Mesenchymal stem cell (in vitro differentiated cells and primary cell): ENCODE results near the gene MRPL34.

Experiments used
- DNase-seq: peaks from one replicate; pipeline ENCODE4 v3.0.0-alpha.2; 2013
- H2AFZ ChIP-seq: one replicate; pipeline ENCODE4 v1.6.1; 2013; ENCODE audit warnings: low read depth, mild to moderate bottlenecking, control low read depth, inconsistent platforms, low read length, moderate library complexity
- H2AK5ac ChIP-seq: 2 replicates; pipeline ENCODE4 v1.6.1; 2013; ENCODE audit warnings: low read length, moderate library complexity, mild to moderate bottlenecking, inconsistent platforms; ENCODE audit not compliant: severe bottlenecking
- H2BK120ac ChIP-seq: one replicate; pipeline ENCODE4 v1.6.1; 2013; ENCODE audit warnings: low read depth, mild to moderate bottlenecking, inconsistent platforms, low read length, moderate library complexity
- H2BK12ac ChIP-seq, 2 experiments: one replicate each; pipeline ENCODE4 v1.6.1; 2013; ENCODE audit warnings: inconsistent platforms in 2 of 2, low read length in 2 of 2, mild to moderate bottlenecking in 2 of 2, moderate library complexity in 2 of 2, control low read depth in 1 of 2
- H2BK15ac ChIP-seq: one replicate; pipeline ENCODE4 v1.6.1; 2013; ENCODE audit warnings: mild to moderate bottlenecking, low read depth, inconsistent platforms; ENCODE audit not compliant: poor library complexity, severe bottlenecking
- H2BK5ac ChIP-seq: 2 replicates; pipeline ENCODE4 v1.6.1; 2013; ENCODE audit warnings: low read depth, mild to moderate bottlenecking, low read length, control low read depth, inconsistent platforms; ENCODE audit not compliant: poor library complexity, severe bottlenecking
- H3K14ac ChIP-seq, 2 experiments: one replicate each; pipeline ENCODE4 v1.6.1; 2013; ENCODE audit warnings: inconsistent platforms in 2 of 2, low read length in 2 of 2, control low read depth in 1 of 2, mild to moderate bottlenecking in 1 of 2, moderate library complexity in 1 of 2
- H3K18ac ChIP-seq, 2 experiments: one replicate each; pipeline ENCODE4 v1.6.1; 2013; ENCODE audit warnings: inconsistent platforms in 2 of 2, low read length in 2 of 2, control low read depth in 1 of 2, low read depth in 1 of 2, mild to moderate bottlenecking in 1 of 2
- H3K23ac ChIP-seq, 2 experiments: one replicate each; pipeline ENCODE4 v1.6.1; 2013; ENCODE audit warnings: inconsistent platforms in 2 of 2, low read length in 2 of 2, mild to moderate bottlenecking in 2 of 2, moderate library complexity in 2 of 2, control low read depth in 1 of 2
- H3K27ac ChIP-seq: 2 replicates; pipeline ENCODE4 v1.5.1; 2013; ENCODE audit warnings: mild to moderate bottlenecking, moderate library complexity, low read length, control low read depth, inconsistent platforms; ENCODE audit not compliant: poor library complexity, severe bottlenecking
- H3K27me3 ChIP-seq, 2 experiments: 2 replicates each; pipeline versions ENCODE4 v1.6.1 to v1.7.0; 2013; ENCODE audit warnings: low read length in 2 of 2, mild to moderate bottlenecking in 2 of 2, moderate library complexity in 2 of 2, control low read depth in 1 of 2, inconsistent platforms in 1 of 2; ENCODE audit not compliant: control insufficient read depth in 1 of 2, insufficient read depth in 1 of 2
- H3K36me3 ChIP-seq, 2 experiments: 2 replicates each; pipeline versions ENCODE4 v1.6.1 to v1.7.0; 2013; ENCODE audit warnings: low read length in 2 of 2, control low read depth in 1 of 2, inconsistent platforms in 1 of 2, low read depth in 1 of 2, mild to moderate bottlenecking in 1 of 2; ENCODE audit not compliant: insufficient read depth in 2 of 2, control insufficient read depth in 1 of 2
- H3K4ac ChIP-seq, 2 experiments: one replicate each; pipeline ENCODE4 v1.6.1; 2013; ENCODE audit warnings: inconsistent platforms in 2 of 2, low read length in 2 of 2, mild to moderate bottlenecking in 2 of 2, moderate library complexity in 2 of 2, control low read depth in 1 of 2, low read depth in 1 of 2
- H3K4me1 ChIP-seq: 2 replicates; pipeline ENCODE4 v1.6.1; 2013; ENCODE audit warnings: low read depth, low read length, control low read depth; ENCODE audit not compliant: control insufficient read depth, insufficient read depth
- H3K4me2 ChIP-seq: 2 replicates; pipeline ENCODE4 v1.6.1; 2013; ENCODE audit warnings: low read length, mild to moderate bottlenecking, inconsistent platforms; ENCODE audit not compliant: poor library complexity, severe bottlenecking
- H3K4me3 ChIP-seq, 2 experiments: 2 replicates each; pipeline versions ENCODE4 v1.5.1 to v1.7.0; 2013; ENCODE audit warnings: low read length in 2 of 2, mild to moderate bottlenecking in 2 of 2, control low read depth in 1 of 2, low read depth in 1 of 2; ENCODE audit not compliant: insufficient read depth in 1 of 2
- H3K79me1 ChIP-seq: replicated peaks from 2 replicates; pipeline ENCODE4 v1.6.1; 2013; ENCODE audit warnings: mild to moderate bottlenecking, control low read depth, low read length, inconsistent platforms; ENCODE audit not compliant: poor library complexity, severe bottlenecking
- H3K9ac ChIP-seq: 2 replicates; pipeline ENCODE4 v1.7.0; 2013; ENCODE audit warnings: mild to moderate bottlenecking, low read length, moderate library complexity
- H3K9me3 ChIP-seq: 2 replicates; pipeline ENCODE4 v1.7.0; 2013; ENCODE audit warnings: mild to moderate bottlenecking, low read length; ENCODE audit not compliant: control insufficient read depth
- H4K8ac ChIP-seq: one replicate; pipeline ENCODE4 v1.6.1; 2013; ENCODE audit warnings: inconsistent platforms, mild to moderate bottlenecking, low read length, moderate library complexity
- H4K91ac ChIP-seq: one replicate; pipeline ENCODE4 v1.6.1; 2013; ENCODE audit warnings: mild to moderate bottlenecking, low read length, inconsistent platforms
- WGBS: methylation state at CpG from one replicate; pipeline ENCODE4 v1.1.7; 2013; ENCODE audit warnings: mixed read lengths; 5-methylcytosine and 5-hydroxymethylcytosine counted together

The MRPL34 gene

DNA sequence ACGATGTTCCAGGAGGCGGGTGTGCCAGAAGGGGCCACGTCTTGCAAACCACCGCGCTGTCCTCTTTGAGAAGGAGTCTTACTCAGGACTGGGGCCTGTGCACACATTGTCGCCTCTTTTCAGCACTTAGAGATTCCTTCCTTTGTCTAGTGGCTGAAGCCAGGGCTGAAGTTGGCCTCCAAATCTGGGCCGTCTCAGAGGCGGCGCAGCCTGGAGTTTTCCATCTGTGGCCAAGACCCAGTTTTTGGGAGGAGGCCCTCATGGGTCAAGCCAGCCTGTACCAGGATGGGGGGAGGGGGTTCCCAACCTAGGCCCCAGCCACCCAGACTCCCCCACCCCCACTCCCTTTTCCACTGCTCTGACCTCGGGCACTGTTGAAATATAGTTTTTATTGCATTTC, 17.2 kb downstream of the MRPL34 start:
- Histone ChIP-seq H3K18ac (no peak overlapping the region), H3K4me1 (peaks cover 21% of the 10 kb centered on the region), H3K14ac (no peak overlapping the region), H4K91ac (no peak overlapping the region), H2BK12ac (no peak overlapping the region), H2BK120ac (no peak overlapping the region), H2AK5ac (no peak overlapping the region), H3K23ac (no peak overlapping the region), H3K4me2 (no peak overlapping the region), H4K8ac (no peak overlapping the region), H3K4ac (no peak overlapping the region), H3K9ac (peak overlapping the region; percentile 17), H3K27me3 (no peaks in the 10 kb centered on the region), H2AFZ (no peak overlapping the region), H3K9me3 (no peaks in the 10 kb centered on the region), H3K79me1 (peaks cover 26% of the 10 kb centered on the region), H3K4me3 (no peak overlapping the region), H3K36me3 (peaks cover 36 to 70% of the 10 kb centered on the region in 2 experiments), H2BK5ac (no peak overlapping the region), H2BK15ac (no peak overlapping the region), H3K27ac (no peak overlapping the region)
- no peak for DNase-seq
- 93% methylated on average over 6 of the region's 10 CpGs for WGBS

DNA sequence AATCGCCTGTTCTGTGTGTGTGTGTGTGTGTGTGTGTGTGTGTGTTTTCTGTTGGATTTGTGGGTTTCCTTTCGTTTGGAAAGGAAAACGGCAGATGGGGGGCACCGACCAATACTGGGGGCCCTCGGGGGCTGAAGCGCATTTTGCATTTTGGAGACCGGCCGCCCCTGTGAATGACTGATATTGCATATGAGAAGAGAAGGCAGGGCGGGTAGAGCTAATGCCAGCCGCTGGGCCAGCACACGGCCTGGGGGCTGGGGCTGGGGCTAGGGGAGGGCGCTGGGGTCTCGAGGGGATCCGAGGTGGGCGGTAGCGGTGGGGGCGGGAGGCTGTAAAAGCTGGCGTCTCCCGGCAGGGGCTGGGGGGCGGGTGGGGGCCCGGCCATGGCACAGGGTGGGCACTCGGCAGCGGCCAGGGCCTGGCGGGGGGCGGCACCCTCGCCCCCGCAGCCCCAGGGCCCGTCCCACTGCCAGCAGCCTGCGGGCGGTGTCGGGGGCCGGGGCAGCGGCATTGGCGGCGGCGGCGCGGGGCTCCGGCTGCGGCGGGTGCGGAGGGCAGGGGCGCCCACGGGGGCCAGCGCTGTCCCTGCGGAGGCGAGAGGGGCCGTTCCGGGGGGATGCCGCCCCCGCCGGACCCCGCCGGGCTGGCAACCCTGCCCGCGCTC, 17.8 kb downstream of the MRPL34 start:
- Histone ChIP-seq H2BK15ac (no peak overlapping the region), H3K9ac (no peak overlapping the region), H3K36me3 (peaks cover 36 to 66% of the 10 kb centered on the region in 2 experiments), H2BK5ac (no peak overlapping the region), H2AK5ac (no peak overlapping the region), H4K91ac (no peak overlapping the region), H3K79me1 (peaks cover 25% of the 10 kb centered on the region), H3K4ac (no peak overlapping the region), H2BK12ac (no peak overlapping the region), H3K18ac (no peak overlapping the region), H3K4me3 (no peak overlapping the region), H3K4me1 (peaks cover 26% of the 10 kb centered on the region), H3K9me3 (no peaks in the 10 kb centered on the region), H3K4me2 (no peak overlapping the region), H2BK120ac (no peak overlapping the region), H3K14ac (no peak overlapping the region), H3K27ac (no peak overlapping the region), H3K27me3 (no peaks in the 10 kb centered on the region), H3K23ac (no peak overlapping the region), H2AFZ (no peak overlapping the region), H4K8ac (no peak overlapping the region)
- no peak for DNase-seq
- WGBS = 97% methylated on average over 46 of the region's 56 CpGs

DNA sequence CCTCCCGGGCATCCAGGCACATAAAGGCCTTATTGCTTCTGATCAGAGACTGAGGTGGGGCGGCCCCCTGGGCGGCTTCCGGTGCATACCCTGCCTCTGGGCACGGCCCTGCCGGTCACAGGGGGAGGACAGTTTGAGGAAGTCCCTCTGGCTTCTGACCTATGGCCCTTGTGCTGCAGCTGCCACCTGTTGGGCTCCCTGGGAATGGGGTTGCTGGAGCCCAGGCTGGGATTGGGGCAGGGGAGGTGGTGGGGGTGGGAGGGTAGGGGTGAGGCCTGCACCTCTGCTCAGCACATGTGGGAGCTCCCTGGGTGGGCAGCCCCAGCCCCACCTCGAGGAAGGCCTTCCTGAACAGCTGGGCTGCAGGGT, 18.3 kb downstream of the MRPL34 start:
- H3K14ac ChIP-seq = no peak overlapping the region
- no peak overlapping the region for H2BK12ac ChIP-seq
- no peak overlapping the region for H3K23ac ChIP-seq
- H2AFZ ChIP-seq = no peak overlapping the region
- no peak overlapping the region for H4K8ac ChIP-seq
- peaks cover 22% of the 10 kb centered on the region for H3K79me1 ChIP-seq
- no peak overlapping the region for H4K91ac ChIP-seq
- H3K36me3 ChIP-seq = peaks cover 34 to 62% of the 10 kb centered on the region in 2 experiments
- no peaks in the 10 kb centered on the region for H3K9me3 ChIP-seq
- H3K18ac ChIP-seq = no peak overlapping the region
- no peak overlapping the region for H3K9ac ChIP-seq
- H3K4ac ChIP-seq = no peak overlapping the region
- no peak overlapping the region for H2BK15ac ChIP-seq
- no peak overlapping the region for H3K27ac ChIP-seq
- no peak overlapping the region for H2BK120ac ChIP-seq
- no peak overlapping the region for H2AK5ac ChIP-seq
- H3K4me3 ChIP-seq = no peak overlapping the region
- H3K27me3 ChIP-seq = no peaks in the 10 kb centered on the region
- no peak overlapping the region for H2BK5ac ChIP-seq
- 84% methylated on average over 7 of the region's 7 CpGs for WGBS
- DNase-seq = no peak
- peaks cover 30% of the 10 kb centered on the region for H3K4me1 ChIP-seq
- H3K4me2 ChIP-seq = no peak overlapping the region

DNA sequence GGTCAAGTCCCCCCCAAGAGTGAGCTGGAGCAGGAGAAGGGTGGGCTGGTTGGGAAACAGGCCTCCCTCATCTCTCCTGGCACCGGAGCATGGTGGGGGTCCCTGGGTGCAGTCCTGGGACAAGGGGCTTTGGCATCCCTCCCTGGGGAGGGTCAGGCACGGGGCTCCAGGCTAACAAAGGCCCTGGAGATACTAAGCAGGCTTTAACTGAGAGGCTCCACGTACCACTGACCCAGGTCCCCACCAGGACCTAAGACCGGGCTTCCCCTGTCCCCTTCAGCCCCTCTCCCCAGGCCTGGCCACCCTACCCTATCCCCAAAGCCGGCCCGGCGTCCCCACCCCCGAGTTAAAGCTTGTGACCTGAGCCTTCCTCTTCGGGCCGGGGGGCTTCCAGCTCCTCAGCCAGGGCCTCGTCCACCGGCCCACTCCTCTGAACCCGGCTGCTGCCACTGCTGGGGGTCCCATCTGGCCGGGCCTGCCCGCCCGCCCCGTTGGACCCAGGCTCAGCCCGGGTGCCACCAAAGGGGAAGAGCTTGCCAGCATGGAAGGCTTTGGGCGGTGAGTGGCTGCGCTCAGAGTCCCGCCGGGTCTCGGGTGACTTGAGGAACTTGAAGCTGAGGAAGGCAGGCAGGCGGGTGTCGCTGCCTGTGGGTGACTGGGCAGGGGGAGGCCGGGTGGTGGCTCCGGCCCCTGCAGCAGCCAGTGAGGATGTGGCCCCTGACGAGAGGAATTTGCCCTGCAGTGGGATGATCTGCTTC, 18.9 kb downstream of the MRPL34 start:
- no peak overlapping the region for H3K18ac ChIP-seq
- no peak for DNase-seq
- WGBS = 97% methylated on average over 28 of the region's 28 CpGs
- H3K9ac ChIP-seq = no peak overlapping the region
- H2AFZ ChIP-seq = no peak overlapping the region
- H3K23ac ChIP-seq = no peak overlapping the region
- H2BK5ac ChIP-seq = no peak overlapping the region
- H3K27ac ChIP-seq = no peak overlapping the region
- H2BK15ac ChIP-seq = no peak overlapping the region
- H3K4me3 ChIP-seq = no peak overlapping the region
- no peak overlapping the region for H2AK5ac ChIP-seq
- H3K4ac ChIP-seq = no peak overlapping the region
- H3K4me2 ChIP-seq = no peak overlapping the region
- H4K8ac ChIP-seq = no peak overlapping the region
- no peak overlapping the region for H4K91ac ChIP-seq
- no peak overlapping the region for H2BK12ac ChIP-seq
- no peaks in the 10 kb centered on the region for H3K27me3 ChIP-seq
- peaks cover 31 to 62% of the 10 kb centered on the region in 2 experiments for H3K36me3 ChIP-seq
- H3K79me1 ChIP-seq = peaks cover 20% of the 10 kb centered on the region
- no peak overlapping the region for H2BK120ac ChIP-seq
- H3K4me1 ChIP-seq = peaks cover 35% of the 10 kb centered on the region
- no peaks in the 10 kb centered on the region for H3K9me3 ChIP-seq
- no peak overlapping the region for H3K14ac ChIP-seq
